ELF-1 (cell line): ENCODE results near the gene NDUFAF7.
"Not testable (repeated sequence)": the region's sequence is repeated elsewhere in the genome, so short reads cannot be mapped to it uniquely, and the experiment has no call there.

Experiments used
- DNase-seq: peaks from one replicate; pipeline ENCODE4 v3.0.0-alpha.2; 2016; ENCODE audit warnings: low read depth, low spot score

Gene NDUFAF7

GRCh38 chr2:37282746-37283145 is 51.3 kb downstream of the NDUFAF7 start:
- no peak for DNase-seq

- no peak for DNase-seq
Observed at GRCh38 chr2:37283207-37283606, 51.7 kb downstream of the NDUFAF7 start.

- no peak for DNase-seq
Observed at GRCh38 chr2:37284381-37284780, 52.9 kb downstream of the NDUFAF7 start.

- DNase-seq, result no peak
Observed at GRCh38 chr2:37287966-37288365, 56.5 kb downstream of the NDUFAF7 start.

GRCh38 chr2:37291680-37292079 is 60.2 kb downstream of the NDUFAF7 start:
- DNase-seq, result no peak

- DNase-seq, result not testable (repeated sequence)
Observed at GRCh38 chr2:37294858-37295257, 63.4 kb downstream of the NDUFAF7 start.

- DNase-seq, result no peak
Observed at GRCh38 chr2:37295469-37296073, 64.1 kb downstream of the NDUFAF7 start.

- DNase-seq, result no peak
Observed at GRCh38 chr2:37297632-37298031, 66.2 kb downstream of the NDUFAF7 start.
